ENCODE data around the gene VPS33A.

VPS33A gene

DNA sequence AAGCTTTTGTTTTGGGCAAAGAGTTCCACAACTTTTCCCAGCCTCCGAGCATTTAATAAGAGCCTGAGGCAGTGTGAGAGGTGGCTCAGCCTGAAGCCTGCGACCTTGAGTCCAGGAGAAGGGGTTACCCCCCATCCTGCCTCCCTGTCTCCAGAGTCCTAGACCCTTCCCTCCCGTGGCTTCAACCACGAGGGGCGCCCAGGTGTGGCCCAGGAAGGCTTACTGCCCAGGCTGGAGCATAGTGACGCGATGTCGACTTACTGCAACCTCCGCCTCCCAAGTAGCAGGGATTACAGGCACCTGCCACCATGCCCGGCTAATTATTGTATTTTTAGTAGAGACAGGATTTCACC lies 82.7 kb downstream of the VPS33A start:
- H3K27ac ChIP-seq, result no peak overlapping the region
- peak overlapping the region; percentile 76 for H3K4me3 ChIP-seq
- TF ChIP-seq, protein P1, sequence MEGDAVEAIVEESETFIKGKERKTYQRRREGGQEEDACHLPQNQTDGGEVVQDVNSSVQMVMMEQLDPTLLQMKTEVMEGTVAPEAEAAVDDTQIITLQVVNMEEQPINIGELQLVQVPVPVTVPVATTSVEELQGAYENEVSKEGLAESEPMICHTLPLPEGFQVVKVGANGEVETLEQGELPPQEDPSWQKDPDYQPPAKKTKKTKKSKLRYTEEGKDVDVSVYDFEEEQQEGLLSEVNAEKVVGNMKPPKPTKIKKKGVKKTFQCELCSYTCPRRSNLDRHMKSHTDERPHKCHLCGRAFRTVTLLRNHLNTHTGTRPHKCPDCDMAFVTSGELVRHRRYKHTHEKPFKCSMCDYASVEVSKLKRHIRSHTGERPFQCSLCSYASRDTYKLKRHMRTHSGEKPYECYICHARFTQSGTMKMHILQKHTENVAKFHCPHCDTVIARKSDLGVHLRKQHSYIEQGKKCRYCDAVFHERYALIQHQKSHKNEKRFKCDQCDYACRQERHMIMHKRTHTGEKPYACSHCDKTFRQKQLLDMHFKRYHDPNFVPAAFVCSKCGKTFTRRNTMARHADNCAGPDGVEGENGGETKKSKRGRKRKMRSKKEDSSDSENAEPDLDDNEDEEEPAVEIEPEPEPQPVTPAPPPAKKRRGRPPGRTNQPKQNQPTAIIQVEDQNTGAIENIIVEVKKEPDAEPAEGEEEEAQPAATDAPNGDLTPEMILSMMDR (IDR thresholded peaks at IDR 0.05), result no peak
- DNase-seq (ENCODE audit: low spot score), result no peak

DNA sequence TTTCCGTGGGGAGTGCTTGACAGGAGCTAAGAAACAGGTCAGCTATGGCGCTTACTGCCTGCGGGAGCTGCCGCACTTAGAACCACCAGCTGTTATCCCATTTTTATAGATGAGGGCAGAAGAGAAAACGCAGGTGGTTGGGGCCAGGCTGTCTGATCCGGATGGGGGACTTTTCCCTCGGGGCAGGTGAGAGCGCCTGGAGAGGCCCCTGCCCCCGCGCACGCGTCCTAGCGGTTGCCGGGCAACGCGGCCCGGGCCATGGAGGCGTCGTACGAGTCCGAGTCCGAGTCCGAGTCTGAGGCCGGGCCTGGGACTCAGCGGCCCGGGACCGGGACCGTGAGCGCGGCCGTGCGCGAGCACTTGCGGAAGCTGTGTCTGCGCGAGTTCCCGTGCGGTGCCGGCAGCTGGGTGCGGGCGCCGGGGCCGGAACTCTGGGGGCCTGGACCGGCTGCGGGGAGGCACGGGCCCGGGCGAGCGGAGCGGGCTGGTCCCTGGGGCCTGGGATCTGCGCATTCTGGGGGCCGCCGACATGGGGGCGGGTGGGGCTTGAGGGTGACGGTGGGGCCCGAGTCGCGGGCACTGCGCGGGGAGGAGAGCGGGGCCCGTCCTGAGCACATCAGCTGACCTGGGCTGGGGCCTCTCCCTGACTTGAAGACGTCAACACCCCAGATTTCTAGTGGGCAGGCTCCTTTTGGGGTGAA lies 83.3 kb downstream of the VPS33A start, which contains the start of gene LRRC43:
Gene LRRC43, plus strand, starts transcription at position 237 of the 701 bp plus-strand sequence. Its CDS starts 22 bp downstream, at position 259.
- Histone ChIP-seq H3K4me3 (peak within 1 kb of the TSS; percentile 76), H3K27ac (no peak within 1 kb of the TSS)
- TF ChIP-seq, protein P1 (IDR thresholded peaks at IDR 0.05), result no peak
- no peak for DNase-seq (ENCODE audit: low spot score)
